ENCODE data around the gene GPRC5B. TPM values are rescaled to one million over a fixed set of nuclear protein-coding genes. Genes with fewer than 3 reads are reported as not detected.
A peak's percentile ranks its signal among the peaks of the same experiment; 100 is the strongest.

The GPRC5B gene
- total RNA-seq, 4 donors from 2014 or later, result 3.5 to 22.9 (median 6.6) TPM

- no peak for TF ChIP-seq CTCF (IDR thresholded peaks at IDR 0.05)
- H3K27ac ChIP-seq, result peak overlapping the region in 1 of 4 donors; percentile 36
- peaks cover 0 to 7% (median 3%) of the 10 kb centered on the region in 4 donors for H3K9me3 ChIP-seq
- no peak overlapping the region for H3K4me3 ChIP-seq
- DNase-seq, result no peak
- no peaks in the 10 kb centered on the region for H3K36me3 ChIP-seq
- peaks cover 0 to 9% (median 1%) of the 10 kb centered on the region in 4 donors for H3K4me1 ChIP-seq
- H3K27me3 ChIP-seq, result no peaks in the 10 kb centered on the region
These were observed 75.5 kb downstream of the GPRC5B start for GRCh38 chr16:19809121-19809635.

- peaks cover 0 to 9% (median 1%) of the 10 kb centered on the region in 4 donors for H3K4me1 ChIP-seq
- TF ChIP-seq POLR2A (IDR thresholded peaks at IDR 0.05), result no peak
- TF ChIP-seq CTCF (IDR thresholded peaks at IDR 0.05), result no peak
These were observed 76.5 kb downstream of the GPRC5B start for GRCh38 chr16:19808061-19808641.

More at GRCh38 chr16:19808061-19808641, 76.5 kb downstream of the GPRC5B start:
- peak overlapping the region in 1 of 4 donors; percentile 55 for H3K27ac ChIP-seq
- H3K27me3 ChIP-seq, result no peaks in the 10 kb centered on the region
- no peak overlapping the region for H3K4me3 ChIP-seq
- peaks cover 0 to 7% (median 3%) of the 10 kb centered on the region in 4 donors for H3K9me3 ChIP-seq
- DNase-seq, result no peak
- H3K36me3 ChIP-seq, result no peaks in the 10 kb centered on the region

Small RNA genes within 50 kb of the gene (small RNA-seq; reads per million reads assigned to genes)
- gene LARP7P2, result 0 reads per million in 2 donors

Other genes with a start within 250 kb of the GPRC5B start
- gene KNOP1, start 166.6 kb downstream of the GPRC5B start, total RNA-seq, result 10 to 100 TPM in 3 of 4 donors, 1 to 10 TPM in 1; 10.0 to 26.1 (median 19.9) TPM
- 10 to 100 TPM in 2 of 4 donors, 1 to 10 TPM in 2; 8.2 to 42.9 (median 10.3) TPM for gene IQCK, start 166.6 kb downstream of the GPRC5B start, total RNA-seq
- gene GPR139, start 189.0 kb upstream of the GPRC5B start, total RNA-seq, result not detected